K562 (cell line): ENCODE results near the gene CACNA1S. TPM values are rescaled to one million over a fixed set of nuclear protein-coding genes. Genes with fewer than 3 reads are reported as not detected.

ENCODE experiments used
- ATAC-seq: fragments of 200-7000 bp; cut with Tn5 transposase; 3 replicates; pipeline ENCODE4 v1.9.1; 2020; ENCODE audit warnings: moderate library complexity
- BruUV-seq: library from RNA; stranded (reverse); fragments of 400-500 nt; replicated peaks from 2 replicates; lab custom pipeline; 2021; lab: Mats Ljungman, UMichigan
- CTCF ChIA-PET: fragments of 300-600 bp; formaldehyde crosslinking; extraction: SDS; loops from one replicate; lab custom pipeline; 2021; ENCODE audit warnings: low intra/inter-chr PET ratio; lab: Yijun Ruan, JAX
- POLR2A ChIA-PET: fragments of 300-600, 350-650 bp; sonication (Branson Sonifier 250); formaldehyde crosslinking; extraction: SDS; loops from one replicate; lab custom pipeline; 2021; ENCODE audit warnings: antibody characterized with exemption, inconsistent platforms; lab: Yijun Ruan, JAX
- DNase-seq, 4 experiments: peaks; one replicate each; pipeline versions ENCODE4 v3.0.0 to v3.0.0-alpha.2; 2011 to 2018; ENCODE audit warnings: low spot score in 3 of 4, mixed read lengths in 3 of 4; ENCODE audit errors: extremely low read depth in 1 of 4
- FAIRE-seq: peaks from 2 replicates; lab custom pipeline; 2011; peaks lifted over from hg19 to GRCh38; lab: Jason Lieb, UNC
- H2AFZ ChIP-seq: 2 replicates; pipeline ENCODE4 v1.6.0; 2011; ENCODE audit warnings: low read depth, low read length, control low read depth, inconsistent platforms
- H3K27ac ChIP-seq: fragments of 200-600 bp; 3 replicates; pipeline ENCODE4 v1.8.0; 2011; ENCODE audit warnings: low read depth, mild to moderate bottlenecking, control low read depth, inconsistent platforms, low read length, moderate library complexity, mixed read lengths; ENCODE audit errors: extremely low read depth
- H3K27me3 ChIP-seq, 2 experiments: fragments of 300-600 bp in 1 of 2; 2 replicates in 1 of 2; 3 replicates in 1 of 2; pipeline versions ENCODE4 v1.6.0 to v1.8.0; 2011; ENCODE audit warnings: inconsistent platforms in 2 of 2, low read length in 2 of 2, mild to moderate bottlenecking in 1 of 2, mixed read lengths in 1 of 2, moderate library complexity in 1 of 2; ENCODE audit not compliant: control insufficient read depth in 2 of 2, insufficient read depth in 2 of 2
- H3K36me3 ChIP-seq: fragments of 300-600 bp; 3 replicates; pipeline ENCODE4 v1.8.0; 2011; ENCODE audit warnings: mild to moderate bottlenecking, low read length, inconsistent platforms; ENCODE audit not compliant: control insufficient read depth, insufficient read depth
- H3K4me1 ChIP-seq, 2 experiments: fragments of 200-600 bp in 1 of 2; replicated peaks in 1 of 2; 2 replicates in 1 of 2; 3 replicates in 1 of 2; pipeline versions ENCODE4 v1.5.1 to v1.8.0; 2011; ENCODE audit warnings: inconsistent platforms in 2 of 2, low read length in 2 of 2, mild to moderate bottlenecking in 1 of 2, mixed read lengths in 1 of 2, moderate library complexity in 1 of 2; ENCODE audit not compliant: control insufficient read depth in 2 of 2, insufficient read depth in 2 of 2
- H3K4me2 ChIP-seq: 2 replicates; pipeline ENCODE4 v1.6.1; 2011; ENCODE audit warnings: low read length, control low read depth, inconsistent platforms, mixed read lengths; ENCODE audit not compliant: insufficient read depth
- H3K4me3 ChIP-seq: fragments of 200-600 bp; sonication (generic), shearing (Covaris generic); 2 replicates; pipeline ENCODE4 v1.5.1; 2016; ENCODE audit warnings: control low read depth, inconsistent platforms
- H3K79me2 ChIP-seq: fragments of 200-600 bp; 3 replicates; pipeline ENCODE4 v1.8.0; 2011; ENCODE audit warnings: low read length, inconsistent platforms; ENCODE audit not compliant: control insufficient read depth, insufficient read depth
- H3K9ac ChIP-seq, 2 experiments: 2 replicates each; pipeline versions ENCODE4 v1.6.0 to v1.6.1; 2011; ENCODE audit warnings: low read depth in 2 of 2, low read length in 2 of 2, control low read depth in 1 of 2, inconsistent platforms in 1 of 2, mild to moderate bottlenecking in 1 of 2, mixed read lengths in 1 of 2; ENCODE audit not compliant: insufficient read depth in 1 of 2
- H3K9me1 ChIP-seq: one replicate; pipeline ENCODE4 v1.6.0; 2011; ENCODE audit warnings: inconsistent platforms, mild to moderate bottlenecking, low read length, moderate library complexity; ENCODE audit not compliant: control insufficient read depth, insufficient read depth
- H3K9me3 ChIP-seq: replicated peaks from 2 replicates; pipeline ENCODE4 v1.5.1; 2011; ENCODE audit warnings: low read depth, low read length, inconsistent platforms; ENCODE audit not compliant: control insufficient read depth, insufficient read depth
- H4K20me1 ChIP-seq: replicated peaks from 2 replicates; pipeline ENCODE4 v1.6.1; 2011; ENCODE audit warnings: low read length, inconsistent platforms, mixed read lengths; ENCODE audit not compliant: control insufficient read depth, insufficient read depth
- E4F1 ChIP-seq: fragments of 250-450 bp; sonication (Bioruptor Pico); IDR thresholded peaks from 2 replicates; pipeline ENCODE4 v1.5.0; 2021; ENCODE audit warnings: mild to moderate bottlenecking, borderline replicate concordance
- NRF1 ChIP-seq, 2 experiments: fragments of 450-650 bp; IDR thresholded peaks in 1 of 2; conservative IDR thresholded peaks in 1 of 2; 2 replicates each; pipeline ENCODE4 v1.6.1; 2014; ENCODE audit warnings: mild to moderate bottlenecking in 2 of 2
- RFX5 ChIP-seq: IDR thresholded peaks from 2 replicates; pipeline ENCODE4 v1.6.1; 2011; ENCODE audit warnings: low read depth, mild to moderate bottlenecking, improper control_type of control experiment, low read length
- SLC30A9 ChIP-seq: fragments of 250-450 bp; sonication (Bioruptor Pico); IDR thresholded peaks from 2 replicates; pipeline ENCODE4 v1.8.0; 2022; ENCODE audit warnings: mild to moderate bottlenecking, moderate library complexity
- SPI1 ChIP-seq: IDR thresholded peaks from 2 replicates; pipeline ENCODE4 v1.6.1; 2011; ENCODE audit warnings: low read depth, low read length, control low read depth, borderline replicate concordance
- WGBS: fragments of 100-300 bp; shearing (Covaris generic); methylation state at CpG from one replicate; pipeline ENCODE4 v1.1.6; 2016; ENCODE audit warnings: low coverage, mixed read lengths; ENCODE audit not compliant: insufficient coverage; ENCODE audit errors: missing lambda C conversion rate; 5-methylcytosine and 5-hydroxymethylcytosine counted together
- in situ Hi-C: fragments of 300-500 bp; cut with MboI; formaldehyde crosslinking; loops from 4 replicates; pipeline ENCODE4 v1.15.0; 2018; ENCODE audit warnings: inconsistent platforms, mixed read lengths
- intact Hi-C: fragments of 100-400 bp; cut with micrococcal nuclease; formaldehyde crosslinking; loops from 2 replicates; pipeline ENCODE4 v1.14.2; 2022
- polyA plus RNA-seq, 8 experiments: library from polyadenylated mRNA; depleted of rRNA in 4 of 8; stranded (reverse) in 5 of 8; unstranded in 3 of 8; fragments of >200 nt; fragmentation: Nextera tagmentation in 2 of 8; fragmentation: Illumina TruSeq in 1 of 8; extraction: Ambion mirVana in 2 of 8; extraction: Trizol in 1 of 8; gene quantifications; 2 replicates each; pipeline versions ENCODE4 v1.2.1 to v1.2.3, GENCODE V29; 2011 to 2014; ENCODE audit warnings: inconsistent platforms in 1 of 8, missing spikeins in 1 of 8
- total RNA-seq, 7 experiments: library from RNA; depleted of rRNA in 6 of 7; stranded (reverse); fragments of >200 nt in 6 of 7; fragmentation: Illumina TruSeq in 2 of 7; extraction: Trizol in 2 of 7; gene quantifications; 2 replicates each; pipeline versions ENCODE4 v1.2.1 to v1.2.3, GENCODE V29; 2011 to 2021; ENCODE audit warnings: low replicate concordance in 1 of 7

CACNA1S gene
- total and polyA plus RNA-seq, 9 of the 15 experiments (the other 6 are each of a cell fraction or from before 2014, with no cell fraction given) = not detected

- Histone ChIP-seq H3K9me1 (peaks cover 7% of the 10 kb centered on the region), H3K79me2 (peaks cover 11% of the 10 kb centered on the region; the same call in 2 of the 3 replicates), H3K4me1 (peaks cover 22 to 44% of the 10 kb centered on the region in 2 experiments), H2AFZ (0 out of 2 replicates have a peak overlapping the region, but pooled peaks have one; percentile 25), H3K4me2 (no peak overlapping the region), H3K9me3 (no peaks in the 10 kb centered on the region), H3K36me3 (no peaks in the 10 kb centered on the region), H3K27ac (no peak overlapping the region), H4K20me1 (no peaks in the 10 kb centered on the region; the same call in 1 of the 2 replicates), H3K27me3 (peaks cover 2 to 9% of the 10 kb centered on the region in 2 experiments; a peak in 3 of 5 replicates), H3K4me3 (no peak overlapping the region), H3K9ac (no peak overlapping the region)
- BruUV-seq = no TSS peak
- 6% methylated on average over 3 of the region's 3 CpGs for WGBS
- ChIA-PET POLR2A (interaction anchor here (0.6 to 0.7 kb wide), 2 partner anchors 9 to 32 kb away, joined by 3 to 4 read pairs; no protein-coding TSS in a partner anchor), CTCF (no interaction called here)
- in situ Hi-C loops = no loop called here
- TF ChIP-seq SPI1 (peak; percentile 99), NRF1 (conservative IDR thresholded peaks at IDR 0.05 in 1 of 2, IDR thresholded peaks at IDR 0.05 in 1 of 2) (0 out of 4 replicates have a peak, but pooled peaks of 1 of the 2 experiments have one; percentile 24), E4F1 (CRISPR knock-in tag) (no peak), RFX5 (peak; percentile 62; the same call in 1 of the 2 replicates), SLC30A9 (no peak)
- FAIRE-seq (no peak), ATAC-seq (no peak), DNase-seq (no peak)
- intact Hi-C loops = no loop called here
Observed at GRCh38 chr1:201026836-201027235, 85.4 kb downstream of the CACNA1S start.
